HG02973 (cell line): ENCODE results near the gene NRROS.
"Not testable (repeated sequence)": the region's sequence is repeated elsewhere in the genome, so short reads cannot be mapped to it uniquely, and the experiment has no call there.

ENCODE experiments used
- ATAC-seq: cut with Tn5 transposase; IDR thresholded peaks from one replicate; pipeline ENCODE4 v1.9.1; 2021; ENCODE audit warnings: moderate library complexity; ENCODE audit not compliant: unreplicated experiment

Gene NRROS

DNA sequence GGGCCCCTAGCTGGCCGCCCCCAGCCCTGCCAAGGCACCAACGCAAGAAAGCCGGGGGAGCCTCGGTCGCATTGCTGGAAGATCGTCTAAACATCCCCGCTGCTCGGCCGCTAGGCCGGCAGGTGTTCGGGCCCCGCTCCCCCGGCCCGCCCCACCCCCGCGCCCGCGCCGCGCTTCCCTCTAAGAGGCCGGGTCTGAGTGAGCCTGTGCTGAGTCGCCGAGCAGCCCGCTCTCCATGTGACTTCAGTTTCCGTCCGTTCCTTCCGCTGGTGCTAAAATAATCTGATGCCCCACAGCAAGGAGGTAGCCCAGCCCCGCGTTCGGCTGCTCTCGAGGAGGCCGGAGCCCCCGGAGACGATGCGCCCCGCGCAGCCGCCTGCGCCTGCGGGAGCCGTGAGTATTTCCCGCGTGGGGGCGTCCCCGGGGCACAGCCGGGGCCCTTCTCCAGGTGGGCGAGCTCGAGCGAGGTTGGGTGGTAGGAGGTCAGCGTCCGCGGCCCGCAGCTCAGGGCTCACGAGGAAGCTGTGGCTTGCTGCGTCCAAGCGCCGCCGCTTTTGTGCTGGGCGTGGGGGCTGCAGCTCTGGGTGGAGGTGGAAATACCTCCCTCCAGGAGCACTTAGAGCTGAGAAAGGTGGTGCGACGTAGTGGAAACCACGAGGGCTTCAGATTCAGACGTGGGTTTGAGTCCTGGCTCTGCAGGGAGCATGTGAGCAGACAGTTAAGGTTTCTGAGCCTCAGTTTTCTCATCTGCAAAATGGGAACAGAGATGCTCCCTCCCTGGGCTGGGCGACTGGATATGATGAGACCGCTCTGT is at the start of gene NRROS:
Gene NRROS (plus strand): TSS at position 212 of the 814 bp plus-strand sequence. CDS start 14,846 bp downstream, outside the sequence.
- ATAC-seq, result peak; percentile 36

DNA sequence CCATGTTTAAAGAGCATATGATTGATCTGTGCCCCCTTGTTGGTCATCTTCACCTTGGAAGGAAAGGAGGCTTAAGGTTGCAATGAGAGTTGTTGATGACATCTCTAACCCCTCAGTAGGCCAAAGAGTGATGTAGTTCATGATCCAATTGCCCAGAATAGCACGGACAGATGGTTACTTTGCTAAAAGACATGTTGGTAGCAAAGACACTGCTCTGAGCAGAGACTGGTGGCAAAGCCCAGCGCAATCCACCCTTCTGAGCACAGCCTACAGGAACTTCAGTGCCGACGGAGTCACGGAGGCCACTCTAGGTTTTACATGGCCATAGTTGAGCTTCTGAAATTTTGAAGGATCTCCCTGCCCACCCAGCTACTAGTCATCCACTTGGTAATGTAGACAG is 49.2 kb upstream of the NRROS start:
- ATAC-seq, result no peak

- ATAC-seq, result no peak
These were observed 43.1 kb upstream of the NRROS start for GRCh38 chr3:196596355-196596754.

- ATAC-seq, result not testable (repeated sequence)
These were observed 41.3 kb upstream of the NRROS start for GRCh38 chr3:196597971-196598733.

DNA sequence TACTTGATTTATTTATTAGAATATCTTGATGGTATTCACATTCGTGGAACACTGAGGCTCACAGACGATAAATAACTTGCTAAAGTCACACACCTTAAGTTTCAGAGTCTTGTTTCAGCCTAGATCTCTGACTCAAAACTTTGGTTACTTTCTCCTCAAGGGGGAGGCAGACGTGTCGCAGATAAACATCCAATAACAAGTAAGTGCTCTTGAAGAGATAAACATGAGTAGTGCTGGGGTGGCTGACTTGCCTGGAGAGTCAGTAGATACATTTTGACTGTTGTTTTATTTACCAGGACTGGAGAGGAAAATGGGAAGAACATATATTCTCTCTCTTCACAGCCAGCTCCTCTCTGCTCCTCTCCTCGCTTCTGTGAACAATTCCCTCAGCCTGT is 39.8 kb upstream of the NRROS start:
- no peak for ATAC-seq

GRCh38 chr3:196600359-196600758 is 39.1 kb upstream of the NRROS start:
- ATAC-seq, result no peak

GRCh38 chr3:196602673-196603072 is 36.8 kb upstream of the NRROS start:
- no peak for ATAC-seq

GRCh38 chr3:196603683-196604082 is 35.8 kb upstream of the NRROS start:
- ATAC-seq, result no peak

DNA sequence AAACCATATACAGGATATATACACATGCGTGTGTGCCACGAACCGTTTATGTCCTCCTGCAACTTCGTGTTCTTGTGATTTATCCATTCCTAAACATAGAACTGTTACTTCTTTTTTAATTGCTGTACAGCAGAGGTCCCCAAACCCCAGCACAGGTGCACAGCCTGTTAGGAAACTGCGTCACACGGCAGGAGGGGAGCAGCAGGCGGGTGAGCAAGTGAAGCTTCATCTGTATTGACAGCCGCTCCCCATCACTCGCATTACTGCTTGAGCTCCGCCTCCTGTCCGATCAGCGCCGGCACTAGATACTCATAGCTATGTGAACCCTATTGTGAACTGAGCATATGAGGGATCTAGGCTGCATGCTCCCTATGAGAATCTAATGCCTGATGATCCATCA is 34.9 kb upstream of the NRROS start:
- ATAC-seq, result no peak

DNA sequence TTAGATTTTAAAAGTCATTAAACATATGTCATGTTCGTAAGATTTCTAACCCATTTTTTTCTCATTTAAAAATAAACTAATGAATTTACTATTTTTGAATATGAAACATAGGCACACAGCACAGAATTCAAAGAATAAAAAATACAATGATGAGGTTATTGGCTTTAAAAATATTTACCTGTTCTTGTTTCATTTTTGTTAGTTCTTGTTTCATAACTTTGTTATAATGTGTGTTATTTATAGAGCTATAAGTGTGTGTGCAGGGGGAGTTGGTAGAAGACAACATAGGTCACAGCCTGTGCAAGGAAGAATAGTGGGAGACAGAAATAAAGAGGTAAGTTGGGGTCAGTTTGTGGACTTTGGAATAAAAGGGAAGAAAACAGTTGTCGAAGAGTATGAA is 30.8 kb upstream of the NRROS start:
- no peak for ATAC-seq

DNA sequence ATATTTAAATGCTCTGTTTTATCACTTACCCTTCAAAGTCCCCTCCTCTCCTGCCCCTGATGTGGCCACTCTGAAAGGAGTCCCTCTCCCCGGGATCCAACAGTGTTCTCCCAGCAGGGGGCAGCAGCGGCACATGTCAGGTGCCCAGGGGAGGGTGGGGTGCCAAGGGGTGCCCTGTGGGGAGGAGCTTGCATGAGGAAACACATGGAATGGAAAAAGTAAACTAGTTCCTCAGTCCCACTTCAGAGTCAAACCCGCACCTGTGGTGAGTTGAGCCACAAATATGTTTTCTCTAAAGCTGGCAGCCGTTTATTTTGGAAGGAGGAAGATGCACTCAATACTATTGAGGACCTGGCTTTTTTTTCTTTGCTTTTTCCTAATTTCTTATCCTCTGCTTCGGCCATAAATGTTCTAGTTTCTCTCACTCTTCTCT is 30.1 kb upstream of the NRROS start:
- ATAC-seq, result peak; percentile 50

DNA sequence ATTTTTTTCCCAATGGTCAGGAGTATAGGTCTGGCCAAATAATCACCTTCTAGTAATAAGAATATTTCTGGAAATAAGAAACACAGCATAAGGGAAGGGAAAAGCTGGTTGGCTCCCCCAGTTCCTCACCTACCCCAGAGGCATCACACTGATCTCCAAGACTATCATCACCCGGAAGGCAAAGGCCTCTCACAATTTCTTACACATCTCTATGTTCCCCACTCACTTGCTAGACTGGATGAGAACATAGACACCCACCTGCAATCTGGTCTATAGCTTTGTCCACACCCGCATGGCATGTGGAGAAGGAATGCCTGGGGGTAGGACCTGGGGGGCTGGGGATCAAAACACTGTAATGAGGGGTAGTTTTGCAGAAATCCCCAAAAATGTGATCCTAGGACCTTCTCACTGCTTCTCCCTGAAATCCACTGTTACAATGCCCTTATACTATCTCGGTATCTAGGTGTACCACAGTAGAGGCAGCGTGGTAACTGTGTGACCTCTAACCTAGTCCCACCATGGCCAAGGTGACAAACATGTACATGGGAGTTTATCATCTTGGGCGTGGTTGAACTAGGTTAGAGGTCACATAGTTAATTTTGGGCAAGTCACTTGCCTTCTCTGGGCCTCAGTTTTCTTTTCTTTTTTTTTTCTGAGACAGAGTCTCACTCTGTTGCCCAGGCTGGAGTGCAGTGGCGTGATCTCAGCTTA is 29.5 kb upstream of the NRROS start:
- ATAC-seq, result no peak

DNA sequence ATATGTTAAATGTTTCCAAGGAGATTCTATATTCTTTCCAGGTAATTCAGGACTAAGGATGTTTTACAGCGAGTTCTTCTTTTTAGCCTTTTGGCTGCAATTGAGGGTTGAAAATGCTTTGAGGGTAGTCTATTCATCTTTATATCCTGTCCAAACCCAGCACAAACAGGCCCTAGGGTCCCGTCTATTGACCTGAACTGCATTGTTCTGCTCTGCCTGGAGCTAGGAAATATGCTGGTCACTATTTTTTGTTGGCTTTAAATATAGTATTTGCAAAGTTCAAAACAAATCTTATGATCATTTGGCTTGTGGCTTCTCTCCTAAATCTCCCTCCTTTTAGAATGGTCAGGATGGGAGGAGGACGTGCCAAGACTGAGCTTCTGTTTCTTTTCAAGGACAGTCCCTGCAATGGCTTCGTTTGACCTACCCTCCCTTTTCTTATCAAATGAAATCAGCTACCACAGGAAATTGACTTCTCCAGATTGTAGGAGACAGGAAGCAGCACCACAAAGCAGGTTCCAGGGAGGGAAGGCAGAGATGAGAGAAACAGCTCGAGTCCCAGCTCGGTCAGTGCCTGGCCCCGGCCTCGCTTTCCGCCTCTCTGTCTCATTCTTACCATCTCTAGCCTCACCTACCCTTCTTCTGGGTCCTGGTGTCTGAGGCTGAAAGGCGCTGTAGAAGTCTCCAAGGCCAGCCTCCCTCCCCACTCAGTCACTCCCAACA is 27.6 kb upstream of the NRROS start:
- no peak for ATAC-seq

- ATAC-seq, result not testable (repeated sequence)
These were observed 24.3 kb upstream of the NRROS start for GRCh38 chr3:196615234-196615633.

DNA sequence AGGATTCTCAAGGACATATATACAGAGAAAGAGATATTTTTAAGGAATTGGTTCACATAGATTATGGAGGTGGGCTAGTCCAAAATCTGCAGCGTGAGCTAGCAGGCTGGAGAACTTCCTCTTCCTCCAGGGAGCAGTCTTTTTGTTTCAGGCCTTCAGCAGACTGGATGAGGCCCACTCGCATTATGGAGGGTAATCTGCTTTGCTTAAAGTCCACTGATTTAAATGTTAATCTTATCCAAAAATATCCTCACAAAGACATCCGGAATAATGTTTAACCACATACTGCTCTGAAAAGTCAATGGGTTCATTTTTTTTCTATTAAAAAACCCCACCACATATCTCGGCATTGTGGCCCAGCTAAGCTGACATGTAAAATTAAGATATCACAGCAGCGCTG is 22.2 kb upstream of the NRROS start:
- no peak for ATAC-seq

- ATAC-seq, result no peak
These were observed 20.3 kb upstream of the NRROS start for GRCh38 chr3:196619223-196619622.

- ATAC-seq, result not testable (repeated sequence)
These were observed 19.9 kb upstream of the NRROS start for GRCh38 chr3:196619627-196620026.

DNA sequence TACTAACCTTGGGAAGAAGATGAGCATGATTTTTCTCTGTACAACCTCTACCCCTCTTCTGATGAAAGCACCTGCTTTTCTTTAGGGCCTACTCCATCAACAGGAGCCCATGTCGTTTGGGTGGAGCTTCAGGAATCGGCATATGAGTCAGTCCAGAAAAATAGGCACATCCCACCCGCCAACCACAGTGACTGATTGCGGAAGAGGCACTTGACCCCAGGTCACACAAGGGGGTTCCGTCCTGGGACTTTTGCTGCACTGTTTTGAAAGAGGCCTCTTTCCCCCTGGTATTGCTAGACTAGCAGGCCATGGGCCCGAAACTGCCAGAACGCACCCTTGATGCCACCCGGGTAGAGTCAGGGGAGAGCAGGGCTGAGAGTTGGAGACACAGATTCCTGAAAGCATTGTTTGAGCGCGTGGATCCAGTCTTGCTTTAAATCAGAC is 19.3 kb upstream of the NRROS start:
- no peak for ATAC-seq

DNA sequence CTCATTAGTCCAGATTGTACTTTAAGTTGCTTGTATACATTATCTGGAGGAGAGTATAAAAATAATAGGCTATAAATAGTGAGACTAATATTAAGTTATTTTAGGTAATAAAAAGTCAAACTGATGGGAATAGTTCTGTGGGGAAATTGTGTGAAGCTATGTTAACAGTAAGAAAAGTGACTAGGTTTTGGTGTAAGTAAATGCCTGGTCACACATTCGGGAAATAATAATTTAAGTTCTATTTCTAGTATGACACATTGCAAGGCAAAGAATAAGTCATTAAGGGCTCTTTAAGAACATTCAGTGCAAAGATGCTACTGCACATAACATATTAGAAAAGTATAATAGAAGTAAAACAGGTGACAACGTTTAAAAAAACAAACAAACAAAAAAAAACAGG is 18.8 kb upstream of the NRROS start:
- ATAC-seq, result no peak

DNA sequence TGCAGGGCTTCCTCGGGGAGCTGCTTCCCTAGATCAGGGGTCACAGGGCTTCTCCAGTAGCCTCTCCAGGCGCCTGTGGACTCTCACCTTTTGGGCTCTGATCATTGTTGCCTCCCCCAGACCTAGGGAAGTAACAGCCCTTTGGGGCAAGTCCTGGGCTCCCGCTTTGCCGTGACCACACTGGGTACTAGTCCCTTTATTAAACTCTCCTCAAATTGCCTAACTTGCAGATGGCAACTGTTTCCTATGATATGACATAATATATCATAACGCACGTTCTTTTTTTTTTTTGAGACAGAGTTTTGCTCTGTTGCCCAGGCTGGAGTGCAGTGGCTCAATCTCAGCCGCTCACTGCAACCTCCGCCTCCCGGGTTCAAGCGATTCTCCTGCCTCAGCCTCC is 17.9 kb upstream of the NRROS start:
- no peak for ATAC-seq
